ENCODE measurements around the gene CFAP77. TPM values are rescaled to one million over a fixed set of nuclear protein-coding genes. Genes with fewer than 3 reads are reported as not detected.

CFAP77 gene
- total RNA-seq, 1 donor = under 0.01 TPM

DNA sequence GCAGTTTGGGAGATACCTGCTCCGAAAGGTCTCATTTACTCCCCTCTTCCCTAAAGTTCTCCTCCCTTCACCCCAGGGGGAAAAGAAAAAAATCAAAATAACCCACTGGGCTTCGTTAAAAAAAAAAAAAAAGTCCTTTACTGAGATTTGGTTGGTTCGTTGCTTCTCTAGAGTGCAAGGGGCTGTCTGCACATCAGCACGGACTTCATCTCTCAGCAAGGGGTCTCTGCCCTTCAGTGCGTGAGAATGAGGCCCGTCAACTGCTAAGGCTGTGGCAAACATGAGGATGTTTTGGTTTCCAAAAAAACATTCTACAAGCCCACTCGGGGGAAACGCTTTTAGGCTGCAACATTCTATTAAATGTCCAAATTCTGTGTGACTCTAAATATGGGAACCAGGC is 182.4 kb downstream of the CFAP77 start:
- TF ChIP-seq, protein P1, sequence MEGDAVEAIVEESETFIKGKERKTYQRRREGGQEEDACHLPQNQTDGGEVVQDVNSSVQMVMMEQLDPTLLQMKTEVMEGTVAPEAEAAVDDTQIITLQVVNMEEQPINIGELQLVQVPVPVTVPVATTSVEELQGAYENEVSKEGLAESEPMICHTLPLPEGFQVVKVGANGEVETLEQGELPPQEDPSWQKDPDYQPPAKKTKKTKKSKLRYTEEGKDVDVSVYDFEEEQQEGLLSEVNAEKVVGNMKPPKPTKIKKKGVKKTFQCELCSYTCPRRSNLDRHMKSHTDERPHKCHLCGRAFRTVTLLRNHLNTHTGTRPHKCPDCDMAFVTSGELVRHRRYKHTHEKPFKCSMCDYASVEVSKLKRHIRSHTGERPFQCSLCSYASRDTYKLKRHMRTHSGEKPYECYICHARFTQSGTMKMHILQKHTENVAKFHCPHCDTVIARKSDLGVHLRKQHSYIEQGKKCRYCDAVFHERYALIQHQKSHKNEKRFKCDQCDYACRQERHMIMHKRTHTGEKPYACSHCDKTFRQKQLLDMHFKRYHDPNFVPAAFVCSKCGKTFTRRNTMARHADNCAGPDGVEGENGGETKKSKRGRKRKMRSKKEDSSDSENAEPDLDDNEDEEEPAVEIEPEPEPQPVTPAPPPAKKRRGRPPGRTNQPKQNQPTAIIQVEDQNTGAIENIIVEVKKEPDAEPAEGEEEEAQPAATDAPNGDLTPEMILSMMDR (IDR thresholded peaks at IDR 0.05; ENCODE audit: insufficient read depth, low read depth, low read length) = no peak
- DNase-seq (ENCODE audit: low read depth) = no peak
- no peak overlapping the region for H3K4me3 ChIP-seq (ENCODE audit: low read depth, low read length)

DNA sequence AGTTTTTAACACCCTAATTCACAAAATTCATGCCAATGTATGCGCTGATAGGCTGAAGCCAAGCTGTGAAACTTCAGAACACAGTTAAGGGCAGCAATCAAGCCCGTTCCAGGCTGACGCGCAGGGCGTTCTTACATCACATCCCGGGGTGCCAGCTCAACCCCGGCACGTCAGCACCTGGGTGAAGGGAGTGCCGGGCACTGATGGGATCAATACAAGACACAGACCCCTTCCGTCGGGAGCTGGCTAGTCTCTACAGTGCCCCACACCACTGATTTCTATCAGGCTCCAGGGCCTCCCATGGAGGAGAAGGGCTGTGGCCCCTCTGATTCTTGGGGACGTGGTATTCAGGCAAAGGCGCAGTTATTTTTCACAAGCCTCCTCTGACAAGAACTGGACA is 184.4 kb downstream of the CFAP77 start:
- H3K4me3 ChIP-seq (ENCODE audit: low read depth, low read length) = no peak overlapping the region
- TF ChIP-seq, protein P1 (IDR thresholded peaks at IDR 0.05; ENCODE audit: insufficient read depth, low read depth, low read length) = no peak
- no peak for DNase-seq (ENCODE audit: low read depth)

DNA sequence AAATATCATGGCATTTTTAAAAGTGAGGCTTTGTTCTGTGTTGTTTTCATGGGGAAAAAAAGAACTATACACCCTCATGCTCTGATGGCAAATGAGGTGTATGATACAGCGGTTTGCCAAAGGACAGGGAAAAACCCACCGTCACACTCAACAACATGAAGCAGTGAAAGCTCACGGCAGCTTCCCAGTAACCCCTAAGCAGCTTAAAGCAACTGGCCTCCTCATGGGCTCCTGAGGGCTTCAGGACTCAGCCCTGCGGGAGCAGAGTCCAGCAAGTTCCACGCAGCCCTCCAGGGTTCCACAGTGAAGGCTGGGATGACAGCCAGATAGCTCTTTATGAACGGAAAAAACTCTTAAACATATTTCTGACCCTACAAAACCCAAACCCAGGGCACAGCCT is 185.3 kb downstream of the CFAP77 start:
- no peak for DNase-seq (ENCODE audit: low read depth)
- H3K4me3 ChIP-seq (ENCODE audit: low read depth, low read length) = no peak overlapping the region
- TF ChIP-seq, protein P1 (IDR thresholded peaks at IDR 0.05; ENCODE audit: insufficient read depth, low read depth, low read length) = no peak

DNA sequence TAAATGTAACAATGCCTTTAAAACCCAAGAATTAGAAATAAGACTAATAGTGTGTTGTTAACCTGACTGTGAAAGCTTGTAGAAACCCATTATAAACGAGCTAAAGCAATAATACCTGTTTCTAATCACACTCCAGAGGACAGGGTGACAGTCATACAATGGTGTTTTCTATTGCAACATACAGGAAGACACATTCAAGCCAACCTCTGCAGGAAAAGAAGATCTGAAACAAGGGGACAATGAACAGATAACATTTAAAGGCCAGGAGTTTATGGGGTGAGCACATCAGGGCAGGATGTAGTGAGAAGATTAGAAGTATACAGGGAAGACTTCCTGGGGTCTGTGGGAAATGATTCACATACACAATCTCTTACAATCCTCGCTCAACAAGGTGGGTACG is 186.2 kb downstream of the CFAP77 start:
- TF ChIP-seq, protein P1 (IDR thresholded peaks at IDR 0.05; ENCODE audit: insufficient read depth, low read depth, low read length) = no peak
- no peak for DNase-seq (ENCODE audit: low read depth)

DNA sequence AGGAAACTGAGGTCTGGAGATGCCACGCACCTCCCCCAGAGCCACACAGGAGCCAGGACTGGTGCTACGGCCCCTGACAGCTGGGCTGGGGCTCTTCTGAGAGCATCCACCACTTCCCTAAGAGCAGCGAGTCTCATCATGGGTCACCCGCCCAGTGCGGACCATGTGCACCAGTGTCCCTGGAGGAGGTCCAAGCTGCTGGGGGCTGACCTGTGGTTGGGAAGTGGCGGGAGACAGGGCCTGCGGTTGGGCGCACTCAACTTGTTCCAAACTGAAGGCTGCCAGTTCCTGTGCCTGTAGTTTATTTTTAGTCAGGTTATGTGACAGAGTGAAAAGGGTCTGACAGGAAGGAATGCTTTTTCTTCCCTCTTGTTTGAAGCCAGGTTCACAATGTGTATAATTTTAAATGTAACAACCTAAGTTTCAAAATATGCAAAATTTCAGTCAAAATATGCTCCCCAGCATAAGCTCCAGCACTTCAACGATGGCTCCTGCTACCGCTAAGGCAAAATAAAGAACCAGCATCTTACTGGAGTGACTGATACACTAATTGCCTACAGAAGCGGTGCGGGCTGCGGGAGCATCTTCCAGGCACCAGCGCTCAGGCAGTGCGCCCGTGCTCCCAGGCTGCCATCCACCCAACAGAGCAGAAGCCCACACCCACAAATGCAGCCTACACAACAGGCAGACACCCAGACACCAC is 187.2 kb downstream of the CFAP77 start:
- TF ChIP-seq, protein P1 (IDR thresholded peaks at IDR 0.05; ENCODE audit: insufficient read depth, low read depth, low read length) = no peak
- no peak for DNase-seq (ENCODE audit: low read depth)
- H3K4me3 ChIP-seq (ENCODE audit: low read depth, low read length) = no peak overlapping the region

More for the DNA sequence above, 186.2 kb downstream of the CFAP77 start:
- no peak overlapping the region for H3K4me3 ChIP-seq (ENCODE audit: low read depth, low read length)

DNA sequence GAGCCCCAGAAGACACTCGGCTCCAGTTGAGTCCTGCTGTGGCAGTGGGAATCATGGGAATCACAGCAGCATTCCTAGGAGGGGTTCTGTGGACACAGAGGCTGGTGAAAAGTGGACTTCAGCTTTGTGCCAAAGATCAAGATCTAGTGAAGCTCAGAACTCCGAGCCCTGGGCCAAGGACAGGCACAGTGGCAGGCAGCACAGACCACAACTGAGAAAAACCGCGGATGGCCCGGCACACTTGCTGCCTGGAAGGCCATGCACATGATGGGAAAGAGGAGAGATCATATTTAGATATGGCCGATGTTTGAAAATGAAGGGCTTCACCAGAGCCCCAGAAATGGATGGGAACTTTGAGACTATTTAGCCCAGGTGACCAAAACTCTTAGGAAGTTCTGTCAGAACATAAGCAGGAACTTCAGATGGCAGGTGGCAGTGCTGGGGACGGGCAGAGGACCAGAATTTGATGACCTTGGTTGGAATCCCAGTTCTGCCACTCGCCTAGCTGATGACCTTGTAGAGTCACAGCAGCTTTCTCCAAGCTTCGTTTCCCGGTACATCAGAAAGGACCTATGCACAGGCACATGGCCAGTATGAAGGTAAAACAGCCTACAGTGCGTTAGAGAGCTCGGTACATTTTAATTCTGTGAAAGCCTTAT is 190.4 kb downstream of the CFAP77 start:
- H3K4me3 ChIP-seq (ENCODE audit: low read depth, low read length) = no peak overlapping the region
- TF ChIP-seq, protein P1 (IDR thresholded peaks at IDR 0.05; ENCODE audit: insufficient read depth, low read depth, low read length) = no peak
- no peak for DNase-seq (ENCODE audit: low read depth)

All from fibroblast of villous mesenchyme (primary cell).